ENCODE data around the gene CNPY3. TPM values are rescaled to one million over a fixed set of nuclear protein-coding genes. Genes with fewer than 3 reads are reported as not detected.

Gene CNPY3
- total and polyA plus RNA-seq, 10 of the 15 experiments (the other 5 are each of a cell fraction or from before 2014, with no cell fraction given) = 7.2 to 102 (median 73.6) TPM

DNA sequence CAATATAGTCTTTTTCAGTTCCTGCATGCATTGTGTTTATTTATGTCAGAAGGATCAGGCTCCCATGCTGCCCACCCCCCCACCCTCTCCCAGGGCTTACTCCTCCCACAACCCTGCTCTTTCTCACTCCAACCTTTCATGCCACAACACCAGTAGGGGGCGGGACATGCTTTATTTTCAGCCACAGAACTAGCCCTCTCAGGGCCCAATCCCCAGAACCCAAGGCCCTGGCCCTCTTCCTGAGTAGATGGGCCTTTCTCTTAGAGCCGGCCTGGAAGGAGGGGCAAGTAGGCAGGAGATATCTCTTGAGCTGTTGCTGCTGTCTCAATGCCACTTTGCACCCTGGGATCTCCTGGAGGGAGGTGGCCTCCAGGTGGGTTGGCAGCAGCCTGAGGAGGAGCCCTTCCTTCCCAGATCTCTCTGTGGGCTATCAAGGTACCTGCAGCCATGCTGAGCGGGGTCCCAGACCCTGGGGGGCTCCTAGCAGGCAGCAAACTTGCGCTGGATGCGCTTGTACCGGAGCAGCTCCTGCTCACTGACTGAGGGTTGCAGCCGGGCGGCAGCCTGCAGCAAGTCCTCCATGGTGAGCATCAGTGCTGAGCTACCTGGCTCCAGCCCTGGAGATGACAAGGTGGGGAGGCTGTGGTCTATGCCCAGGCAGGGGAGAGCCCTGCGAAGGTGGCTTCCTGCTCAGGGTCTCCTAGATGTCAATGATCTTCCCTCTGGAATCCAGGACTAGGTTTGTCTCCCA is 34.8 kb downstream of the CNPY3 start (continued):
- TF ChIP-seq, protein P1, sequence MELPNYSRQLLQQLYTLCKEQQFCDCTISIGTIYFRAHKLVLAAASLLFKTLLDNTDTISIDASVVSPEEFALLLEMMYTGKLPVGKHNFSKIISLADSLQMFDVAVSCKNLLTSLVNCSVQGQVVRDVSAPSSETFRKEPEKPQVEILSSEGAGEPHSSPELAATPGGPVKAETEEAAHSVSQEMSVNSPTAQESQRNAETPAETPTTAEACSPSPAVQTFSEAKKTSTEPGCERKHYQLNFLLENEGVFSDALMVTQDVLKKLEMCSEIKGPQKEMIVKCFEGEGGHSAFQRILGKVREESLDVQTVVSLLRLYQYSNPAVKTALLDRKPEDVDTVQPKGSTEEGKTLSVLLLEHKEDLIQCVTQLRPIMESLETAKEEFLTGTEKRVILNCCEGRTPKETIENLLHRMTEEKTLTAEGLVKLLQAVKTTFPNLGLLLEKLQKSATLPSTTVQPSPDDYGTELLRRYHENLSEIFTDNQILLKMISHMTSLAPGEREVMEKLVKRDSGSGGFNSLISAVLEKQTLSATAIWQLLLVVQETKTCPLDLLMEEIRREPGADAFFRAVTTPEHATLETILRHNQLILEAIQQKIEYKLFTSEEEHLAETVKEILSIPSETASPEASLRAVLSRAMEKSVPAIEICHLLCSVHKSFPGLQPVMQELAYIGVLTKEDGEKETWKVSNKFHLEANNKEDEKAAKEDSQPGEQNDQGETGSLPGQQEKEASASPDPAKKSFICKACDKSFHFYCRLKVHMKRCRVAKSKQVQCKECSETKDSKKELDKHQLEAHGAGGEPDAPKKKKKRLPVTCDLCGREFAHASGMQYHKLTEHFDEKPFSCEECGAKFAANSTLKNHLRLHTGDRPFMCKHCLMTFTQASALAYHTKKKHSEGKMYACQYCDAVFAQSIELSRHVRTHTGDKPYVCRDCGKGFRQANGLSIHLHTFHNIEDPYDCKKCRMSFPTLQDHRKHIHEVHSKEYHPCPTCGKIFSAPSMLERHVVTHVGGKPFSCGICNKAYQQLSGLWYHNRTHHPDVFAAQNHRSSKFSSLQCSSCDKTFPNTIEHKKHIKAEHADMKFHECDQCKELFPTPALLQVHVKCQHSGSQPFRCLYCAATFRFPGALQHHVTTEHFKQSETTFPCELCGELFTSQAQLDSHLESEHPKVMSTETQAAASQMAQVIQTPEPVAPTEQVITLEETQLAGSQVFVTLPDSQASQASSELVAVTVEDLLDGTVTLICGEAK (IDR thresholded peaks at IDR 0.05; ENCODE audit: borderline replicate concordance) = no peak
- TF ChIP-seq ETV6 (conservative IDR thresholded peaks at IDR 0.05 in 1 of 2, IDR thresholded peaks at IDR 0.05 in 1 of 2; ENCODE audit: borderline replicate concordance in 1 of 2, low read depth in 1 of 2) = no peak
- no peak for TF ChIP-seq ATF7 (IDR thresholded peaks at IDR 0.05; ENCODE audit: low read depth)
- no peak for TF ChIP-seq TCF3 (IDR thresholded peaks at IDR 0.05; ENCODE audit: borderline replicate concordance, insufficient read depth, low read depth, low read length)
- TF ChIP-seq, protein P2, sequence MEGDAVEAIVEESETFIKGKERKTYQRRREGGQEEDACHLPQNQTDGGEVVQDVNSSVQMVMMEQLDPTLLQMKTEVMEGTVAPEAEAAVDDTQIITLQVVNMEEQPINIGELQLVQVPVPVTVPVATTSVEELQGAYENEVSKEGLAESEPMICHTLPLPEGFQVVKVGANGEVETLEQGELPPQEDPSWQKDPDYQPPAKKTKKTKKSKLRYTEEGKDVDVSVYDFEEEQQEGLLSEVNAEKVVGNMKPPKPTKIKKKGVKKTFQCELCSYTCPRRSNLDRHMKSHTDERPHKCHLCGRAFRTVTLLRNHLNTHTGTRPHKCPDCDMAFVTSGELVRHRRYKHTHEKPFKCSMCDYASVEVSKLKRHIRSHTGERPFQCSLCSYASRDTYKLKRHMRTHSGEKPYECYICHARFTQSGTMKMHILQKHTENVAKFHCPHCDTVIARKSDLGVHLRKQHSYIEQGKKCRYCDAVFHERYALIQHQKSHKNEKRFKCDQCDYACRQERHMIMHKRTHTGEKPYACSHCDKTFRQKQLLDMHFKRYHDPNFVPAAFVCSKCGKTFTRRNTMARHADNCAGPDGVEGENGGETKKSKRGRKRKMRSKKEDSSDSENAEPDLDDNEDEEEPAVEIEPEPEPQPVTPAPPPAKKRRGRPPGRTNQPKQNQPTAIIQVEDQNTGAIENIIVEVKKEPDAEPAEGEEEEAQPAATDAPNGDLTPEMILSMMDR (IDR thresholded peaks at IDR 0.05 in 2 of 3, conservative IDR thresholded peaks at IDR 0.05 in 1 of 3; ENCODE audit: control insufficient read depth in 2 of 3, extremely low read depth in 1 of 3, insufficient read depth in 1 of 3, low read depth in 3 of 3, low read length in 3 of 3) = peak in 2 of 3 experiments; percentile 42 to 44; a peak in 4 of 6 replicates
- no peak for TF ChIP-seq ZNF622 (IDR thresholded peaks at IDR 0.05)
- TF ChIP-seq MXI1 (IDR thresholded peaks at IDR 0.05; ENCODE audit: low read depth, low read length) = no peak
- no peak for TF ChIP-seq CREM (IDR thresholded peaks at IDR 0.05; ENCODE audit: low read depth)
- TF ChIP-seq SP1 (IDR thresholded peaks at IDR 0.05; ENCODE audit: low read depth, low read length) = no peak

All from GM12878 (cell line).